Astrocyte of the spinal cord (primary cell): ENCODE results near the gene DDHD1.

Experiments
- DNase-seq: peaks from one replicate; pipeline ENCODE4 v3.0.0; 2011; ENCODE audit warnings: low read depth, low spot score
- H3K4me3 ChIP-seq: 2 replicates; pipeline ENCODE4 v1.5.1; 2011; ENCODE audit warnings: low read depth, mild to moderate bottlenecking, low read length, moderate library complexity
- in situ Hi-C: cut with HindIII; loops from 2 replicates; pipeline ENCODE4 v1.10.0; 2017; ENCODE audit warnings: low sequenced_read_pairs
- TF ChIP-seq, protein P1 (sequence below): IDR thresholded peaks from 2 replicates; pipeline ENCODE4 v1.5.1; 2012; ENCODE audit warnings: low read depth, mild to moderate bottlenecking, low read length, inconsistent platforms

DDHD1 gene

DNA sequence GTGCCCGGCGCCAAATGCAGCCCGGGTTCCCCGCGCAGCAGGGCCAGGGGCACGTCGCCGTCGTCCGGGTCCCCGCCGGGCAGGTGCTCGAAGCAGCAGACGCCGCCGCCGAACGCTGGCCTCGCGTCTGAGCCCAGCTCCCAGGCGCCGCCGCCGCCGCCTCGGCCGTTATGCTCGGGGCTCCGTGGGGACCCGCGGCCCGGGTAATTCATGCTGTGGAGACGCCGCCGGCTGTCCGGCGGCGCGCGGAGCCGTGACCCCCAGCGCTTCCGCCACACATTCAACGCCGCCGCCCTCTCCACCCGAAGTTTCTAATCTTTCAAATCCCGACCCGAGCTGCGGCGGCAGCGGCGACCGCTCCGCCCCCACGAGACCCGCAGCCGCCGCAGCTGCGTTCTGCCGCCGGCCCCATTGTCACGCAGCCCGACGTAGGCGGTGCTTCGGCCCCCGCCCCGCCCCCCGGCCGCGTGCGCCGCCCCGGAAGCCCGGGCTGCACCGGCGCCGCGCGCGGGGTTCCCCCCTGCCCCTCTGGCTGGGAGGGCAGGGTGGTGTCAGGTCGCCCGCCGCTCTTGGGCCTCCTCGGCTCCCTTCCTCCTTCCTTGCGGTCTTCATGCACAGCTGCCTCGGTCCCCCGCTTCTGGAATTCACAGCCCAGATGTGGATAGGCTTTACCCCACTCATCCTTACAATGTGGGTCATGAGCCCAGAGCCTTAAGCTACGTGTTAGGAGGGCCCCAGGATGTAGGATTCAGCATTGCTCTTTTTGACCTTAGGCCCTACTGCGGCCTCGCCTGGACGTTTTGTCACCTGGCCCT is at the start of gene DDHD1:
Gene DDHD1 (minus strand): TSS at position 437 of the 815 bp plus-strand sequence. CDS start 225 bp downstream, at position 212.
- in situ Hi-C loops = no loop called here
- peak; percentile 59 for DNase-seq
- H3K4me3 ChIP-seq = peak within 1 kb of the TSS; percentile 85
- TF ChIP-seq, protein P1, sequence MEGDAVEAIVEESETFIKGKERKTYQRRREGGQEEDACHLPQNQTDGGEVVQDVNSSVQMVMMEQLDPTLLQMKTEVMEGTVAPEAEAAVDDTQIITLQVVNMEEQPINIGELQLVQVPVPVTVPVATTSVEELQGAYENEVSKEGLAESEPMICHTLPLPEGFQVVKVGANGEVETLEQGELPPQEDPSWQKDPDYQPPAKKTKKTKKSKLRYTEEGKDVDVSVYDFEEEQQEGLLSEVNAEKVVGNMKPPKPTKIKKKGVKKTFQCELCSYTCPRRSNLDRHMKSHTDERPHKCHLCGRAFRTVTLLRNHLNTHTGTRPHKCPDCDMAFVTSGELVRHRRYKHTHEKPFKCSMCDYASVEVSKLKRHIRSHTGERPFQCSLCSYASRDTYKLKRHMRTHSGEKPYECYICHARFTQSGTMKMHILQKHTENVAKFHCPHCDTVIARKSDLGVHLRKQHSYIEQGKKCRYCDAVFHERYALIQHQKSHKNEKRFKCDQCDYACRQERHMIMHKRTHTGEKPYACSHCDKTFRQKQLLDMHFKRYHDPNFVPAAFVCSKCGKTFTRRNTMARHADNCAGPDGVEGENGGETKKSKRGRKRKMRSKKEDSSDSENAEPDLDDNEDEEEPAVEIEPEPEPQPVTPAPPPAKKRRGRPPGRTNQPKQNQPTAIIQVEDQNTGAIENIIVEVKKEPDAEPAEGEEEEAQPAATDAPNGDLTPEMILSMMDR = no peak

DNA sequence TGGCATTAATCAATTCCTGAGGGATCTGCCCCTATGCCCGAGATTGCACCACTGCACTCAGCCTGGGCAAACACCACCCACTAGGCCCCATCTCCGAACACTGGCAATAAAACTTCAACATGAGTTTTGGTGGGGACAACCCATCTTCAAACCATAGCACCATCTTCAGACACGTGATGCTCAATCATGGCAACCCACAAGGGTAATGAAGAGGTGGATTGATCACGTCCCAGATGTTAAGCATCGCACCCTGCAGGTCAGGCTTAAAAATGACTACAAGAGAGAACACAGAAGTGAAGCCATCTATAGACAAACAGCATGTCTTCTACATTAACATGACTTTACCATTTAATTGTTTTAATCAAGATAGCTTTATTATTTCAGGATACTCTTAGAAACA is 42.8 kb upstream of the DDHD1 start:
- H3K4me3 ChIP-seq = no peak overlapping the region
- TF ChIP-seq, protein P1 = no peak
- no peak for DNase-seq
- in situ Hi-C loops = no loop called here

DNA sequence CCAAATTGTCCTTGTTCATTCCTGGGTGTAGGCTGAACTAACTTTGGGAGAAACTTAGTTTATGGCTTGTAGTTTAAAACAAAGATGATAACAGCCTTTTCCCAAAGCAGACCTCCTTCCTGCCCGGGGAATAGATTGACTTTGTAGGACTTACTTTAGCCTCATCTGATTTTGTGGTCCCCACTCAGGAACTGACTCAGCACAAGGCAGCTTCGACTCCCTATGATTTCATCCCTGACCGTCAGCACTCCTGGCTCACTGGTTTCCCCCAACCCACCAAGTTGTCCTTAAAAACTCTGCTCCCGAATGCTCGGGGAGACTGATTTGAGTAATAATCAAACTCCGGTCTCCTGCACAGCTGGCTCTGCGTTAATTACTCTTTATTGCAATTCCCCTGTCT is 40.1 kb upstream of the DDHD1 start:
- TF ChIP-seq, protein P1 = no peak
- in situ Hi-C loops = no loop called here
- H3K4me3 ChIP-seq = no peak overlapping the region
- DNase-seq = peak; percentile 34

DNA sequence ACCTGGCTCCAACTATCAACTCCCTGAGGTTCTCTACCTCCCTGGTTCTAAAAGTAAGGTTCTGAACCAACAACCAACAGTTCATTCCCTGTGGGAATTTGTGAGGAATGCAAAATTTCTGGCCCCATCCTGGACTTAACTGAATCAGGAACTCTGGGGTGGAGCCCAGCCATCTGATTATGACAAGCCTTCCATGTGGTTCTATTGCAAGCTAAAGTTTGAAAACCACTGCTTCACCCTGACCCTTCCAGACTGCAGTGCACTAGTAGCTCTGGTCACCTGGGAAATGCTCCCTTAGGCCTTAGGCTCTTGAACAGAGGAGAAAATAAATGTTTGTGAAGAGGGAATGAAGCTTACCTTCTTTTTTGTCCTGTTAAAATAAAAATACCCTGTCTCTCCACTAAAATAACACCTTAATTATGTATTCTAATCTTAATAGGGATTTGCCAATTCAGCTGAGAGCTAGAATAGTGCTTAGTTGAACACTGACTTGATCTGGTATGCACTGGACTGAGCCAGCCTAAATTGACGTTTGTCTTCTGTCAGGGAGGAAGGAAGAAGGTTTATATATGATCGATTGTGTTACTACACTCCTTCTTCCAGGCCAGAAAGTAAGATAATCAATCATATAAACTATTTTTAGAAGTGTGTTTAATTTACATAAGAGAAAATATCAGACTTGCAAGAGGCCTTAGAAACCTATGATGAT is 39.1 kb upstream of the DDHD1 start:
- no peak for DNase-seq
- in situ Hi-C loops = no loop called here
- TF ChIP-seq, protein P1 = no peak
- no peak overlapping the region for H3K4me3 ChIP-seq

DNA sequence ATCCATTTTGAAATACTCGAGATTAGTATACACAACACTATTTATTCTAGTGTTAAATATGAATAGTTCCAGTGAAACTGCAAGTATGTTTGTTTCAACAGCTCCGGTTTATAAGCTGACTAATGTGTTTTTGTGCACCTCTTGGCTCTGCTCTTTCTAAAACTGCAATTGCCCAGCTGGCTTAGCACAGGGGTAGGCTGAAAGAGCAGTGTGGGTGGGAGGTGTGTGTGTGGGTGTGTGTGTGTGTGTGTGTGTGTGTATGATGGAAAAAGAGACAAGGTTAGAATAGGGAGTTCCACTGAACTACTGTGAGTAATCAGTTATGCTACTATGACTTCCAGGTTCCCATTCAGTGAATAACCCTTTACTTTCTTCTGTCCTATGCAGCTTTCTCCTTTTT is 37.8 kb upstream of the DDHD1 start:
- TF ChIP-seq, protein P1 = no peak
- no peak for DNase-seq
- H3K4me3 ChIP-seq = no peak overlapping the region
- in situ Hi-C loops = no loop called here

DNA sequence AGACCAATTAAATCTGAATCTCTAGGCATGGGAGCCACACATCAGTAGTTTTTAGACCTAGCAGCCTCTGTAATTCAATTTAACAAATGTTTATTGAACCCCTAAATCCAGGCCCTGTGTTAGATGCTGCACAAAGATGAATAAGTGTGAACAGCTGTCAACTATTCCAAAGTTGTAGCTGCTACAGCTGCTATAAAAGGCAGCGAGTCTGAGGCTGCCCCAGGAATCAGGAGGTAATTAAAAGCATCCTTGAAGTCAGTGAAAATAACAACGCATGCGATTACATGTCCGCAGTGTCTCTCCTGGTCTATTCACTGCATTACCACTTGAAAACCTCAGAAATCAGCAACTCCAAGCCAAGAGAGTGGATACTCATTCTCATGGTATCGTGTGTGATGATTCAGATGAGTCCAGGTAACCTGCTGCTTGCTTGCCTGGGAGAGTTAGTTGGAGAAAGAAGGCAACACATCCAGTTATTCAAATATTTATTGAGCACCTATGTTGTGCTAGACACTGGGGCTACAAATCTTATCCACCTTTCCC is 34.9 kb upstream of the DDHD1 start:
- no peak for DNase-seq
- in situ Hi-C loops = no loop called here
- TF ChIP-seq, protein P1 = no peak
- H3K4me3 ChIP-seq = no peak overlapping the region
